Liver (tissue), 9 donors: ENCODE measurements around the gene PRKAR1B. TPM values are rescaled to one million over a fixed set of nuclear protein-coding genes. Genes with fewer than 3 reads are reported as not detected.

Experiments used
- DNase-seq: peaks from one replicate; pipeline ENCODE4 v3.0.0-alpha.2; 2017; ENCODE audit warnings: low spot score
- H3K27ac ChIP-seq, 2 donors: one replicate each; pipeline ENCODE4 v1.7.0; 2013; ENCODE audit warnings: inconsistent platforms in 2 of 2, low read length in 2 of 2, control low read depth in 1 of 2, low read depth in 1 of 2, mild to moderate bottlenecking in 1 of 2
- H3K27me3 ChIP-seq, 4 donors: one replicate each; pipeline versions ENCODE4 v1.6.1 to v1.7.0; 2013; ENCODE audit warnings: low read length in 3 of 4, inconsistent platforms in 1 of 4, mild to moderate bottlenecking in 1 of 4, moderate library complexity in 1 of 4; ENCODE audit not compliant: control insufficient read depth in 4 of 4, insufficient read depth in 4 of 4
- H3K36me3 ChIP-seq, 4 donors: one replicate each; pipeline versions ENCODE4 v1.6.1 to v1.7.0; 2013; ENCODE audit warnings: low read length in 3 of 4, mild to moderate bottlenecking in 3 of 4, low read depth in 1 of 4, moderate library complexity in 1 of 4; ENCODE audit not compliant: control insufficient read depth in 4 of 4, insufficient read depth in 3 of 4
- H3K4me1 ChIP-seq, 4 donors: one replicate each; pipeline versions ENCODE4 v1.6.1 to v1.7.0; 2013; ENCODE audit warnings: low read length in 3 of 4, mild to moderate bottlenecking in 3 of 4, moderate library complexity in 1 of 4; ENCODE audit not compliant: control insufficient read depth in 4 of 4, insufficient read depth in 4 of 4
- H3K4me3 ChIP-seq, 3 donors: one replicate each; pipeline versions ENCODE4 v1.6.1 to v1.7.0; 2013; ENCODE audit warnings: low read length in 3 of 3, control low read depth in 1 of 3, low read depth in 1 of 3, mild to moderate bottlenecking in 1 of 3
- H3K9ac ChIP-seq, 2 donors: one replicate each; pipeline ENCODE4 v1.7.0; 2013; ENCODE audit warnings: low read length in 2 of 2, mild to moderate bottlenecking in 2 of 2, moderate library complexity in 2 of 2, control low read depth in 1 of 2, low read depth in 1 of 2
- H3K9me3 ChIP-seq, 4 donors: one replicate each; pipeline versions ENCODE4 v1.6.1 to v1.7.0; 2013; ENCODE audit warnings: low read length in 3 of 4; ENCODE audit not compliant: control insufficient read depth in 4 of 4
- CTCF ChIP-seq: fragments of 150-350 bp; IDR thresholded peaks from 2 replicates; pipeline ENCODE4 v1.5.1; 2017; ENCODE audit warnings: improper control_type of control experiment, low read depth, low read length; ENCODE audit not compliant: missing input control
- EGR1 ChIP-seq, 2 donors: IDR thresholded peaks; 2 replicates each; pipeline ENCODE4 v1.6.1; 2016 to 2018; ENCODE audit warnings: antibody characterized with exemption in 2 of 2, low read depth in 2 of 2
- FOXA1 ChIP-seq: IDR thresholded peaks from 2 replicates; pipeline ENCODE4 v1.6.1; 2016; ENCODE audit warnings: antibody characterized with exemption
- FOXA2 ChIP-seq: IDR thresholded peaks from 2 replicates; pipeline ENCODE4 v1.6.1; 2016; ENCODE audit warnings: antibody characterized with exemption
- GABPA ChIP-seq, 2 donors: IDR thresholded peaks in 1 of 2; conservative IDR thresholded peaks in 1 of 2; 2 replicates each; pipeline ENCODE4 v1.6.1; 2016; ENCODE audit warnings: antibody characterized with exemption in 2 of 2, mild to moderate bottlenecking in 1 of 2, moderate library complexity in 1 of 2
- HNF4A ChIP-seq, 2 donors: conservative IDR thresholded peaks; 2 replicates each; pipeline ENCODE4 v1.6.1; 2016; ENCODE audit warnings: antibody characterized with exemption in 2 of 2, mild to moderate bottlenecking in 2 of 2
- HNF4G ChIP-seq: IDR thresholded peaks from 2 replicates; pipeline ENCODE4 v1.6.1; 2016; ENCODE audit warnings: antibody characterized with exemption
- JUND ChIP-seq, 2 donors: IDR thresholded peaks; 2 replicates each; pipeline ENCODE4 v1.6.1; 2016; ENCODE audit warnings: antibody characterized with exemption in 2 of 2
- MAX ChIP-seq: IDR thresholded peaks from 2 replicates; pipeline ENCODE4 v1.6.1; 2016; ENCODE audit warnings: antibody characterized with exemption
- NR2F2 ChIP-seq: IDR thresholded peaks from 2 replicates; pipeline ENCODE4 v1.6.1; 2016; ENCODE audit warnings: antibody characterized with exemption
- RAD21 ChIP-seq, 2 donors: IDR thresholded peaks; 2 replicates each; pipeline ENCODE4 v1.6.1; 2016; ENCODE audit warnings: antibody characterized with exemption in 2 of 2, mild to moderate bottlenecking in 2 of 2
- RXRA ChIP-seq, 2 donors: IDR thresholded peaks; 2 replicates each; pipeline ENCODE4 v1.6.1; 2017 to 2018; ENCODE audit warnings: antibody characterized with exemption in 2 of 2, mild to moderate bottlenecking in 1 of 2
- SP1 ChIP-seq: IDR thresholded peaks from 2 replicates; pipeline ENCODE4 v1.6.1; 2018; ENCODE audit warnings: antibody characterized with exemption, mild to moderate bottlenecking
- TAF1 ChIP-seq: conservative IDR thresholded peaks from 2 replicates; pipeline ENCODE4 v1.6.1; 2016; ENCODE audit warnings: antibody characterized with exemption, mild to moderate bottlenecking
- YY1 ChIP-seq: IDR thresholded peaks from 2 replicates; pipeline ENCODE4 v1.6.1; 2016; ENCODE audit warnings: antibody characterized with exemption, mild to moderate bottlenecking
- ZBTB33 ChIP-seq: IDR thresholded peaks from 2 replicates; pipeline ENCODE4 v1.6.1; 2016; ENCODE audit warnings: antibody characterized with exemption
- WGBS: extraction: QIAGEN DNeasy Blood & Tissue Kit; methylation state at CpG from one replicate; pipeline ENCODE4 v1.1.7; 2013; 5-methylcytosine and 5-hydroxymethylcytosine counted together
- polyA plus RNA-seq, 2 donors: library from polyadenylated mRNA; stranded (reverse) in 1 of 2; unstranded in 1 of 2; fragments of 200-250 nt in 1 of 2; fragments of >200 nt in 1 of 2; fragmentation: Nextera tagmentation in 1 of 2; extraction: Ambion mirVana in 1 of 2; gene quantifications; one replicate each; pipeline versions ENCODE4 v1.2.1 to v1.2.3, GENCODE V29; 2013 to 2015
- total RNA-seq, 2 donors: library from RNA; depleted of rRNA; stranded (reverse); fragments of >200 nt; gene quantifications; one replicate each; pipeline ENCODE4 v1.2.3, GENCODE V29; 2014
- TF ChIP-seq, protein P1 (sequence below): IDR thresholded peaks from 2 replicates; pipeline ENCODE4 v1.6.1; 2016; ENCODE audit warnings: antibody characterized with exemption
- TF ChIP-seq, protein P2 (sequence below): IDR thresholded peaks from 2 replicates; pipeline ENCODE4 v1.6.1; 2016; ENCODE audit warnings: antibody characterized with exemption, mild to moderate bottlenecking
- donor health status: healthy.
- donor health status: healthy.
- donor health status: healthy.
- donor health status: healthy.
- donor health status: healthy.

Gene PRKAR1B
- total and polyA plus RNA-seq, 4 donors: 11.1 to 14.4 (median 12.4) TPM

DNA sequence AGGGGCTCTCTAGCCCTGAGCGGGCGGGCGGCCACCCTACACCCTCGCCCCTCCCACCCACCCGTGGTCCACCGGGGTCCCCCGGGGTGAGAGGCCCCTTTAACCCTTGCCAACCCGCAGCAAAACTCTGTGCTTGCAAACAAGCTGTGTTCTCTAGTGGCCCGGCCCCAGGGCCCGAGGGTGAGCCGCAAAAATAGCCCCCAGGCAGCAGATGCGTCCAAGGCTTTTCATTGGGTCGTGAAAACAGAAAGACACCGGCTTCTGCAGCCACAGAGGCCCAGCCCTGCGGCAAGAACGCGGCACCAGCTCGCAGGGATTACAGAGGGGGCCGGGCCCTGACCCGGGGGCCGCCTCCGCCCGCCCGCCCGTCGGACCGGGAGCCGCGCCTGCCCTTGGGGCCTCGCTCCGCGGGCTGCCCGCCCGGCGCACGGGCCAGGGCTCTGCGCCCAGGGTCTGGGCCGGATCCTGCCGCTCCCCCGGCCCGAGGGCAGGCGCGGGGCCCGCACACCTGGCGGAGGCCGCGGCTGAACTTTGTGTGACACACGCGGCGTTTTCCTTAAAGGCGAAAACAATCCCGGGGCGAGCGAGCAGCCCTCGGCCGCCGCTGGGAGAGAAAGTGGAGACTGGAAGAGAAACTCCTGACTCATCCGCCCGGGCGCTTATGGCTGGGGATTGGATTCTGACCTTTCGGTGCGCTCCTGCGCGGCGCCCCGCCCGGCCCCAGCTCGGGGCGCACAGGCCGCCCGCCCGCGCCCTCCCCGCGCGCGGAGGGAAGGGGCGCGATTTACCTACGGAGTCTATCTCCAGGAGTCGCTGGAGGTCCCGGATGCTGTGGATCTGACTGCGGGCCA, 210.2 kb downstream of the PRKAR1B start:
- peaks cover 0 to 3% (median 0%) of the 10 kb centered on the region in 4 donors for H3K27me3 ChIP-seq
- 8% methylated on average over 83 of the region's 83 CpGs for WGBS
- H3K4me1 ChIP-seq: peaks cover 5 to 30% (median 14%) of the 10 kb centered on the region in 4 donors
- H3K27ac ChIP-seq: peak overlapping the region; percentile 29 to 64
- no peak overlapping the region for H3K9ac ChIP-seq
- H3K36me3 ChIP-seq: no peaks in the 10 kb centered on the region
- peak overlapping the region in 1 of 3 donors; percentile 68 for H3K4me3 ChIP-seq
- H3K9me3 ChIP-seq: no peaks in the 10 kb centered on the region
- no peak for DNase-seq
- TF ChIP-seq YY1: no peak
- no peak for TF ChIP-seq MAX
- TF ChIP-seq RXRA (IDR thresholded peaks at IDR 0.05): no peak
- TF ChIP-seq NR2F2: no peak
- no peak for TF ChIP-seq FOXA2
- TF ChIP-seq FOXA1: no peak
- no peak for TF ChIP-seq RAD21 (IDR thresholded peaks at IDR 0.05)
- TF ChIP-seq JUND (IDR thresholded peaks at IDR 0.05): no peak
- TF ChIP-seq CTCF: no peak
- TF ChIP-seq ZBTB33: no peak
- TF ChIP-seq, protein P1, sequence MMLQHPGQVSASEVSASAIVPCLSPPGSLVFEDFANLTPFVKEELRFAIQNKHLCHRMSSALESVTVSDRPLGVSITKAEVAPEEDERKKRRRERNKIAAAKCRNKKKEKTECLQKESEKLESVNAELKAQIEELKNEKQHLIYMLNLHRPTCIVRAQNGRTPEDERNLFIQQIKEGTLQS: no peak
- TF ChIP-seq HNF4G: no peak
- no peak for TF ChIP-seq HNF4A (conservative IDR thresholded peaks at IDR 0.05)
- TF ChIP-seq GABPA (IDR thresholded peaks at IDR 0.05 in 1 of 2, conservative IDR thresholded peaks at IDR 0.05 in 1 of 2): no peak

- Histone ChIP-seq H3K4me3 (no peak overlapping the region), H3K4me1 (peaks cover 4 to 24% (median 10%) of the 10 kb centered on the region in 4 donors)
Observed at GRCh38 chr7:516216-516605, 210.9 kb downstream of the PRKAR1B start.

More at GRCh38 chr7:516216-516605, 210.9 kb downstream of the PRKAR1B start:
- H3K9me3 ChIP-seq: no peaks in the 10 kb centered on the region
- H3K36me3 ChIP-seq: no peaks in the 10 kb centered on the region
- no peak for DNase-seq
- WGBS: 73% methylated on average over 13 of the region's 13 CpGs
- H3K9ac ChIP-seq: no peak overlapping the region
- H3K27me3 ChIP-seq: peaks cover 0 to 3% (median 0%) of the 10 kb centered on the region in 4 donors
- H3K27ac ChIP-seq: no peak overlapping the region
- no peak for TF ChIP-seq GABPA (IDR thresholded peaks at IDR 0.05 in 1 of 2, conservative IDR thresholded peaks at IDR 0.05 in 1 of 2)
- no peak for TF ChIP-seq CTCF
- TF ChIP-seq HNF4A (conservative IDR thresholded peaks at IDR 0.05): no peak
- TF ChIP-seq, protein P2, sequence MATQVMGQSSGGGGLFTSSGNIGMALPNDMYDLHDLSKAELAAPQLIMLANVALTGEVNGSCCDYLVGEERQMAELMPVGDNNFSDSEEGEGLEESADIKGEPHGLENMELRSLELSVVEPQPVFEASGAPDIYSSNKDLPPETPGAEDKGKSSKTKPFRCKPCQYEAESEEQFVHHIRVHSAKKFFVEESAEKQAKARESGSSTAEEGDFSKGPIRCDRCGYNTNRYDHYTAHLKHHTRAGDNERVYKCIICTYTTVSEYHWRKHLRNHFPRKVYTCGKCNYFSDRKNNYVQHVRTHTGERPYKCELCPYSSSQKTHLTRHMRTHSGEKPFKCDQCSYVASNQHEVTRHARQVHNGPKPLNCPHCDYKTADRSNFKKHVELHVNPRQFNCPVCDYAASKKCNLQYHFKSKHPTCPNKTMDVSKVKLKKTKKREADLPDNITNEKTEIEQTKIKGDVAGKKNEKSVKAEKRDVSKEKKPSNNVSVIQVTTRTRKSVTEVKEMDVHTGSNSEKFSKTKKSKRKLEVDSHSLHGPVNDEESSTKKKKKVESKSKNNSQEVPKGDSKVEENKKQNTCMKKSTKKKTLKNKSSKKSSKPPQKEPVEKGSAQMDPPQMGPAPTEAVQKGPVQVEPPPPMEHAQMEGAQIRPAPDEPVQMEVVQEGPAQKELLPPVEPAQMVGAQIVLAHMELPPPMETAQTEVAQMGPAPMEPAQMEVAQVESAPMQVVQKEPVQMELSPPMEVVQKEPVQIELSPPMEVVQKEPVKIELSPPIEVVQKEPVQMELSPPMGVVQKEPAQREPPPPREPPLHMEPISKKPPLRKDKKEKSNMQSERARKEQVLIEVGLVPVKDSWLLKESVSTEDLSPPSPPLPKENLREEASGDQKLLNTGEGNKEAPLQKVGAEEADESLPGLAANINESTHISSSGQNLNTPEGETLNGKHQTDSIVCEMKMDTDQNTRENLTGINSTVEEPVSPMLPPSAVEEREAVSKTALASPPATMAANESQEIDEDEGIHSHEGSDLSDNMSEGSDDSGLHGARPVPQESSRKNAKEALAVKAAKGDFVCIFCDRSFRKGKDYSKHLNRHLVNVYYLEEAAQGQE: no peak
- TF ChIP-seq RAD21 (IDR thresholded peaks at IDR 0.05): no peak
- TF ChIP-seq RXRA (IDR thresholded peaks at IDR 0.05): no peak
- TF ChIP-seq YY1: no peak
- no peak for TF ChIP-seq FOXA1
- TF ChIP-seq MAX: no peak
- TF ChIP-seq TAF1: no peak
- TF ChIP-seq, protein P1: no peak
- no peak for TF ChIP-seq NR2F2
- TF ChIP-seq EGR1 (IDR thresholded peaks at IDR 0.05; ENCODE audit: low read depth in 2 of 2): no peak
- no peak for TF ChIP-seq SP1
- no peak for TF ChIP-seq JUND (IDR thresholded peaks at IDR 0.05)
- TF ChIP-seq FOXA2: no peak
- no peak for TF ChIP-seq HNF4G
